Keratinocyte (primary cell): ENCODE measurements around the gene AKAP13. TPM values are rescaled to one million over a fixed set of nuclear protein-coding genes. Genes with fewer than 3 reads are reported as not detected.

Experiments
- DNase-seq: peaks from one replicate; pipeline ENCODE4 v3.0.0-alpha.2; 2011; ENCODE audit warnings: low read depth, missing footprints, low spot score
- FAIRE-seq: peaks from 2 replicates; lab custom pipeline; 2011; peaks lifted over from hg19 to GRCh38; lab: Jason Lieb, UNC
- H2AFZ ChIP-seq: 2 replicates; pipeline ENCODE4 v1.6.0; 2012; ENCODE audit warnings: low read length, control low read depth, inconsistent platforms; ENCODE audit not compliant: control insufficient read depth
- H3K27ac ChIP-seq: 2 replicates; pipeline ENCODE4 v1.5.1; 2011; ENCODE audit warnings: low read length; ENCODE audit not compliant: control insufficient read depth, insufficient read depth
- H3K27me3 ChIP-seq: 3 replicates; pipeline ENCODE4 v1.6.0; 2011; ENCODE audit warnings: low read length; ENCODE audit not compliant: control insufficient read depth, insufficient read depth; ENCODE audit errors: extremely low read depth
- H3K36me3 ChIP-seq, 2 experiments: 2 replicates in 1 of 2; 3 replicates in 1 of 2; pipeline ENCODE4 v1.5.1; 2011; ENCODE audit warnings: low read length in 2 of 2, mild to moderate bottlenecking in 1 of 2; ENCODE audit not compliant: control insufficient read depth in 2 of 2, insufficient read depth in 2 of 2; ENCODE audit errors: extremely low read depth in 1 of 2
- H3K4me1 ChIP-seq: 3 replicates; pipeline ENCODE4 v1.5.1; 2011; ENCODE audit warnings: low read length; ENCODE audit not compliant: control insufficient read depth, insufficient read depth; ENCODE audit errors: extremely low read depth
- H3K4me2 ChIP-seq: 3 replicates; pipeline ENCODE4 v1.6.0; 2011; ENCODE audit warnings: low read depth, low read length; ENCODE audit not compliant: control insufficient read depth, insufficient read depth; ENCODE audit errors: extremely low read depth
- H3K4me3 ChIP-seq, 3 experiments: fragments of 200-600 bp in 1 of 3; sonication (generic) in 1 of 3; 2 replicates in 2 of 3; 3 replicates in 1 of 3; pipeline ENCODE4 v1.5.1; 2011 to 2016; ENCODE audit warnings: low read length in 3 of 3, mild to moderate bottlenecking in 3 of 3, control low read depth in 2 of 3, inconsistent platforms in 1 of 3, low read depth in 1 of 3, mixed read lengths in 1 of 3, mixed run types in 1 of 3, moderate library complexity in 1 of 3; ENCODE audit not compliant: control insufficient read depth in 2 of 3, insufficient read depth in 2 of 3; ENCODE audit errors: extremely low read depth in 1 of 3
- H3K79me2 ChIP-seq: 2 replicates; pipeline ENCODE4 v1.6.0; 2012; ENCODE audit warnings: low read length; ENCODE audit not compliant: control insufficient read depth, insufficient read depth
- H3K9ac ChIP-seq: 3 replicates; pipeline ENCODE4 v1.6.0; 2011; ENCODE audit warnings: low read length; ENCODE audit not compliant: control insufficient read depth, insufficient read depth; ENCODE audit errors: extremely low read depth
- H3K9me1 ChIP-seq: 3 replicates; pipeline ENCODE4 v1.6.0; 2011; ENCODE audit warnings: low read length; ENCODE audit not compliant: control insufficient read depth, insufficient read depth; ENCODE audit errors: extremely low read depth
- H3K9me3 ChIP-seq: 2 replicates; pipeline ENCODE4 v1.5.1; 2012; ENCODE audit warnings: low read depth, low read length; ENCODE audit not compliant: control insufficient read depth
- H4K20me1 ChIP-seq: 3 replicates; pipeline ENCODE4 v1.6.0; 2011; ENCODE audit warnings: low read length; ENCODE audit not compliant: control insufficient read depth, insufficient read depth; ENCODE audit errors: extremely low read depth
- EZH2 ChIP-seq: IDR thresholded peaks from one replicate; pipeline ENCODE4 v1.6.1; 2012; ENCODE audit warnings: inconsistent platforms, mild to moderate bottlenecking, low read length, moderate library complexity
- dilution Hi-C: fragments of 300-500 bp; cut with MboI; formaldehyde crosslinking; loops from one replicate; pipeline ENCODE4 v1.7.0; 2020; ENCODE audit warnings: low sequenced_read_pairs; ENCODE audit not compliant: extremely low pct_ligation_motif_present
- polyA plus RNA-seq, 5 experiments: library from polyadenylated mRNA; depleted of rRNA in 3 of 5; stranded (reverse) in 3 of 5; stranded (forward) in 1 of 5; unstranded in 1 of 5; fragments of >200 nt; gene quantifications; 1 replicate in 1 of 5; 2 replicates in 3 of 5; 3 replicates in 1 of 5; pipeline versions ENCODE4 v1.2.1 to v1.2.3, GENCODE V29; 2011 to 2012; ENCODE audit warnings: missing spikeins in 2 of 5, low read depth in 1 of 5, low replicate concordance in 1 of 5
- TF ChIP-seq, protein P1 (sequence below), 3 experiments: IDR thresholded peaks in 1 of 3; conservative IDR thresholded peaks in 1 of 3; optimal IDR thresholded peaks in 1 of 3; 2 replicates in 2 of 3; 3 replicates in 1 of 3; pipeline versions ENCODE3 to v1.5.1; 2011; ENCODE audit warnings: low read length in 3 of 3, mild to moderate bottlenecking in 3 of 3, moderate library complexity in 2 of 3, control low read depth in 1 of 3, inconsistent platforms in 1 of 3; ENCODE audit not compliant: insufficient read depth in 2 of 3; ENCODE audit errors: extremely low read depth in 1 of 3

AKAP13 gene
- polyA plus RNA-seq, 1 donor (not counting 4 experiments of a cell fraction or from before 2014, with no cell fraction given), result 16.7 TPM

DNA sequence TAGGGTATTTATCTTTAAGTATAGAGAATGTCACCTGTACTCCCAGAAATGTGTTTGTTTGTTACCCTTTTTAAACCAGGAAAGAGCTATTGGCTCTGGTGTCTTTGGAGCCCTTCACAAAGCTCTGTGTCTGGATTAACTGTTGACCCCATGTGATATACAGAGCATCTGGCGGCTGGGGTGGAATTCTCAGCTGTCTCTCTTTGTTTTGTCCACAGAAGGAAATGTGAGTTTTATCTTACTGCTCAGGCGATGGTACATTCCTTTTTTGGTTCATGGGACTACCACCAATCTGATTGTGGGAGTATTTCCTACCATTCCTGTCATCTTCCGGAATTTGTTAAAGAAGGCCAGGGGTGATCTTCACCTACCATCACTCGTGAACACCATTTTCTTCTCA lies 120.3 kb downstream of the AKAP13 start:
- no peaks in the 10 kb centered on the region for H3K9me3 ChIP-seq
- no peak overlapping the region for H3K9ac ChIP-seq
- DNase-seq (no peak), FAIRE-seq (no peak)
- no peak overlapping the region for H3K27ac ChIP-seq
- no peaks in the 10 kb centered on the region for H3K27me3 ChIP-seq
- dilution Hi-C loops, result no loop called here
- TF ChIP-seq, protein P1, sequence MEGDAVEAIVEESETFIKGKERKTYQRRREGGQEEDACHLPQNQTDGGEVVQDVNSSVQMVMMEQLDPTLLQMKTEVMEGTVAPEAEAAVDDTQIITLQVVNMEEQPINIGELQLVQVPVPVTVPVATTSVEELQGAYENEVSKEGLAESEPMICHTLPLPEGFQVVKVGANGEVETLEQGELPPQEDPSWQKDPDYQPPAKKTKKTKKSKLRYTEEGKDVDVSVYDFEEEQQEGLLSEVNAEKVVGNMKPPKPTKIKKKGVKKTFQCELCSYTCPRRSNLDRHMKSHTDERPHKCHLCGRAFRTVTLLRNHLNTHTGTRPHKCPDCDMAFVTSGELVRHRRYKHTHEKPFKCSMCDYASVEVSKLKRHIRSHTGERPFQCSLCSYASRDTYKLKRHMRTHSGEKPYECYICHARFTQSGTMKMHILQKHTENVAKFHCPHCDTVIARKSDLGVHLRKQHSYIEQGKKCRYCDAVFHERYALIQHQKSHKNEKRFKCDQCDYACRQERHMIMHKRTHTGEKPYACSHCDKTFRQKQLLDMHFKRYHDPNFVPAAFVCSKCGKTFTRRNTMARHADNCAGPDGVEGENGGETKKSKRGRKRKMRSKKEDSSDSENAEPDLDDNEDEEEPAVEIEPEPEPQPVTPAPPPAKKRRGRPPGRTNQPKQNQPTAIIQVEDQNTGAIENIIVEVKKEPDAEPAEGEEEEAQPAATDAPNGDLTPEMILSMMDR (optimal IDR thresholded peaks at IDR 0.05 in 1 of 3, IDR thresholded peaks at IDR 0.05 in 1 of 3, conservative IDR thresholded peaks at IDR 0.05 in 1 of 3; ENCODE audit: extremely low read depth in 1 of 3, insufficient read depth in 2 of 3, low read length in 3 of 3), result no peak
- TF ChIP-seq EZH2, result no peak
- H3K4me2 ChIP-seq, result no peak overlapping the region
- peaks cover 55% of the 10 kb centered on the region for H3K79me2 ChIP-seq
- H3K36me3 ChIP-seq, result no peaks in the 10 kb centered on the region
- no peaks in the 10 kb centered on the region for H4K20me1 ChIP-seq
- no peaks in the 10 kb centered on the region for H3K4me1 ChIP-seq
- H2AFZ ChIP-seq, result no peak overlapping the region
- no peak overlapping the region for H3K4me3 ChIP-seq
- H3K9me1 ChIP-seq, result no peaks in the 10 kb centered on the region

DNA sequence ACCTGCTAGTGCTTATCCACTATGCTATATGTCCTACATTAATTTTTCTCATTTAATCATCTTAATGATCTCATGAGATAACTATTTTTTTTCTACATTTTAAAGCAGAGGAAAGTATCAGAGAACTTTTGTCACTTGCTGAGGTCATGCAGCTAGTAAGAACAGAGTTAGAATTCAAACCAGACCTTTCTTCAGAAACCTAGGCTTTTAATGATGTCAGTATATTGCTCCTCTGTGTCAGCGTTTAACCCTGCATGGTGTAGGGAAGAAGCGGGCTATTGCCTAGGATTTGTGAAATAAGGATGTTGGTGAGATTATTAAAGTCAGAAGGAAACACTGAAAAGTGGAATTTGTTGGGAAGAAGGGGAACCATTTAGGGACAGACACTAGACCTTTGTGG lies 121.2 kb downstream of the AKAP13 start:
- Histone ChIP-seq H3K36me3 (no peaks in the 10 kb centered on the region), H2AFZ (no peak overlapping the region), H3K4me2 (no peak overlapping the region), H3K27ac (no peak overlapping the region), H3K4me1 (no peaks in the 10 kb centered on the region), H4K20me1 (no peaks in the 10 kb centered on the region), H3K27me3 (no peaks in the 10 kb centered on the region), H3K9ac (no peak overlapping the region), H3K9me3 (no peaks in the 10 kb centered on the region), H3K4me3 (no peak overlapping the region), H3K9me1 (no peaks in the 10 kb centered on the region), H3K79me2 (peaks cover 52% of the 10 kb centered on the region)
- dilution Hi-C loops, result no loop called here
- DNase-seq, result no peak
- TF ChIP-seq EZH2, result no peak
- no peak for FAIRE-seq

DNA sequence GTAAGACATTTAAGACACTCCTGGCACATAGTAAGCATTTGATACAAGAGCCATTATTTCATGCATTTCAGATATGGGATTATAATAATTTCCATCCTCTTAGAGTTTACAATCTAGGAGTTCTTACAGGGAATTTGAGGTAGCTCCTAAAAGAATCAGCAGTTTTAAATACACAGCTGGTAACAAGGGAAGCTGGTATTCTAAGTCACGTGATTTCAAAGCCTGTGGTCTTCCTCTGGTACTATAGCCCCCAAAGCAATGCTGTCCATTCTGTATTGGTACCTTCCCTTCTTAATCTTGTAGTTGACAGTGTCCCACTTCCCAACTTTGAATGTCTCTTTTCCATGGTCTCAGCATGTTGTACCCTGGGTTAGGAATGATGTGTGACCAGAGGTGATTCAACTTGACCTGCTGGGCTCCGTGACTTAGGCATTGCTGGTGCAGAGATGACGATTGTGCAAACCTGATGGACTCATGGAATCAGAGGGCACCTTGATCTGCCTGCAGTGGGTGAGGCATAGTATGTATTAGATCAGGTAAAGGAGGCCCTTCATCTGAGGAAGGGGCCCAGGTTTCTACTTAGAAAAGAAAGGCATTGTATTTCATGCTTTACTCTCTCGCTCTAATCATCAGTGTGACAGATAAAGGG lies 122.9 kb downstream of the AKAP13 start:
- no peak overlapping the region for H3K4me3 ChIP-seq
- FAIRE-seq (no peak), DNase-seq (no peak)
- no peaks in the 10 kb centered on the region for H3K27me3 ChIP-seq
- H3K9me3 ChIP-seq, result no peaks in the 10 kb centered on the region
- no peaks in the 10 kb centered on the region for H3K9me1 ChIP-seq
- TF ChIP-seq, protein P1 (optimal IDR thresholded peaks at IDR 0.05 in 1 of 3, IDR thresholded peaks at IDR 0.05 in 1 of 3, conservative IDR thresholded peaks at IDR 0.05 in 1 of 3; ENCODE audit: extremely low read depth in 1 of 3, insufficient read depth in 2 of 3, low read length in 3 of 3), result no peak
- no peak for TF ChIP-seq EZH2
- dilution Hi-C loops, result no loop called here
- H3K9ac ChIP-seq, result no peak overlapping the region
- H3K4me2 ChIP-seq, result no peak overlapping the region
- H3K79me2 ChIP-seq, result peaks cover 56% of the 10 kb centered on the region
- H4K20me1 ChIP-seq, result no peaks in the 10 kb centered on the region
- no peaks in the 10 kb centered on the region for H3K36me3 ChIP-seq
- H3K4me1 ChIP-seq, result no peaks in the 10 kb centered on the region
- H3K27ac ChIP-seq, result no peak overlapping the region
- H2AFZ ChIP-seq, result no peak overlapping the region
